Fibroblast of skin of left quadriceps (primary cell): ENCODE data around the gene TAF11L14.
"Not testable (repeated sequence)": the region's sequence is repeated elsewhere in the genome, so short reads cannot be mapped to it uniquely, and the experiment has no call there.

Experiments used
- DNase-seq, 2 experiments: peaks; one replicate each; pipeline ENCODE4 v3.0.0-alpha.2; 2013; ENCODE audit warnings: low read depth in 2 of 2

TAF11L14 gene

GRCh38 chr5:17634160-17634559 lies at the start of gene TAF11L14:
Gene TAF11L14, plus strand, starts transcription at chr5:17634460.
- DNase-seq = no peak

DNA sequence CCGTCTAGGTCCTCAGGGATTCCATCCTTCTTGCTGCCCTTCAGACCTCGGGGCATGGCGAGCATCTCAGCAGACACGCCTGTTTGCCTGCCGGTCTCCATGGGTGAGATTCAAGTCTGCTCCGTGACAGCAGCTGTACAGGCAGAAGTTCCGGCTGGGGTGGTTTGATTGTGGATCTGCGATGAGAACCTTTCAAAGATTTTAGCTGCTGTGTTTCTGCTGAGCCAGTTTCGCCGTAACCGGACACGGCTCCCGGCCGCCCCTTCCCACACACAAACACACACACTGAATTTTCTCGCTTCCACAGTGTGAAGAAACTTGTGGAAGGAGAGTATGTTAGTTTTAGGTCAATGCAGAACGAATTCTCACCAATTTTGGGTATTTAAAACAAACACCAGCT lies 48.6 kb upstream of the TAF11L14 start, which contains the start of gene TAF11L7:
TAF11L7 (minus strand) TSS at position 101 of the 400 bp plus-strand sequence.
- DNase-seq = not testable (repeated sequence)

- not testable (repeated sequence) for DNase-seq
Observed at GRCh38 chr5:17590860-17591259, 43.4 kb upstream of the TAF11L14 start, which contains the start of gene TAF11L8. Gene TAF11L8, minus strand, starts transcription at chr5:17590960.

DNA sequence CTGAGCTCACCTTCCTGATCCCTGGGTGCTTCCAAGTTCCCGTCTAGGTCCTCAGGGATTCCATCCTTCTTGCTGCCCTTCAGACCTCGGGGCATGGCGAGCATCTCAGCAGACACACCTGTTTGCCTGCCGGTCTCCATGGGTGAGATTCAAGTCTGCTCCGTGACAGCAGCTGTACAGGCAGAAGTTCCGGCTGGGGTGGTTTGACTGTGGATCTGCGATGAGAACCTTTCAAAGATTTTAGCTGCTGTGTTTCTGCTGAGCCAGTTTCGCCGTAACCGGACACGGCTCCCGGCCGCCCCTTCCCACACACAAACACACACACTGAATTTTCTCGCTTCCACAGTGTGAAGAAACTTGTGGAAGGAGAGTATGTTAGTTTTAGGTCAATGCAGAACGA lies 40.0 kb upstream of the TAF11L14 start, which contains the start of gene TAF11L9:
TAF11L9 (minus strand) TSS at position 140 of the 400 bp plus-strand sequence.
- DNase-seq = not testable (repeated sequence)

DNA sequence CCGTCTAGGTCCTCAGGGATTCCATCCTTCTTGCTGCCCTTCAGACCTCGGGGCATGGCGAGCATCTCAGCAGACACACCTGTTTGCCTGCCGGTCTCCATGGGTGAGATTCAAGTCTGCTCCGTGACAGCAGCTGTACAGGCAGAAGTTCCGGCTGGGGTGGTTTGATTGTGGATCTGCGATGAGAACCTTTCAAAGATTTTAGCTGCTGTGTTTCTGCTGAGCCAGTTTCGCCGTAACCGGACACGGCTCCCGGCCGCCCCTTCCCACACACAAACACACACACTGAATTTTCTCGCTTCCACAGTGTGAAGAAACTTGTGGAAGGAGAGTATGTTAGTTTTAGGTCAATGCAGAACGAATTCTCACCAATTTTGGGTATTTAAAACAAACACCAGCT lies 36.5 kb upstream of the TAF11L14 start, which contains the start of gene TAF11L10:
TAF11L10 (minus strand) TSS at position 101 of the 400 bp plus-strand sequence.
- not testable (repeated sequence) for DNase-seq

GRCh38 chr5:17603880-17604279 lies 30.4 kb upstream of the TAF11L14 start, which contains the start of gene TAF11L11:
Gene TAF11L11, plus strand, starts transcription at chr5:17604183.
- DNase-seq = not testable (repeated sequence)

- no peak for DNase-seq
Observed at GRCh38 chr5:17604951-17605350, 29.3 kb upstream of the TAF11L14 start.

GRCh38 chr5:17607461-17607860 lies 26.8 kb upstream of the TAF11L14 start:
- DNase-seq = not testable (repeated sequence)

GRCh38 chr5:17610092-17610491 lies 24.2 kb upstream of the TAF11L14 start, which contains the start of gene TAF11L12:
Gene TAF11L12, plus strand, starts transcription at chr5:17610392.
- not testable (repeated sequence) for DNase-seq

DNA sequence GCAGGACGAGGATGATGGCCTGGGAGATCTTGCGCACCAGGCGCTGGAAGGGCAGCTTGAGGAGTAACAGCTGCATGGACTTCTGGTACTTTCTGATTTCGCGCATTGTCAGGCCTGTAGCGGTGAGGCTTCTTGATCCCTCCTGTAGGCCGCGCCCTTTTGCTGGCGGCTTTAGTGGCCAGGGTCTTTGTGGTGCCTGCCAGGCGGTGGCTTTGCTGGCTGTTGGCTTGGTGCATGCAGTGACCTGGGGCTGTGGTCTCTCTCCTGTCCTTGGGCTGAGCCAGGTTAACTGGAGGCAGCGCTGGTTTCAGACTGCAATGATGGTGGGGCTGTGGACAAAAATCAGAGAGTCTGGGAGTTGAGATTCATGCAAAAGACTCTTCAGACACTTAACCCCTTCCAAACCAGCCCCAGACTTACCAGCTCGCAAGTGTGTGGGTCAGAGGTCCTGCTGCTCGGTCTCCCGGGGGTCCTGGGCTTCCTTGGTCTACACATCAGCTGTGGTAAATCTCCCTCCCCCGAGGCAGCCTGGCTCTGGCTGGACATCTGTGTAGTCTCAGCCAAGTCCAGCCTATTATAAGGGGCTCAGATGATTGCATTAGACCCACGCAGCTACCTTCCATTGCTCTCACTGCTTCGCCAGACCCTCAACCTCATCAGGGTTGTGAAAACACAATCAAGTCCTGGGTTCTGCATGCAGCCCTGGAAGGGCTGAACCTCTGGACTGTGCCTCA lies 19.2 kb upstream of the TAF11L14 start:
- DNase-seq = no peak

DNA sequence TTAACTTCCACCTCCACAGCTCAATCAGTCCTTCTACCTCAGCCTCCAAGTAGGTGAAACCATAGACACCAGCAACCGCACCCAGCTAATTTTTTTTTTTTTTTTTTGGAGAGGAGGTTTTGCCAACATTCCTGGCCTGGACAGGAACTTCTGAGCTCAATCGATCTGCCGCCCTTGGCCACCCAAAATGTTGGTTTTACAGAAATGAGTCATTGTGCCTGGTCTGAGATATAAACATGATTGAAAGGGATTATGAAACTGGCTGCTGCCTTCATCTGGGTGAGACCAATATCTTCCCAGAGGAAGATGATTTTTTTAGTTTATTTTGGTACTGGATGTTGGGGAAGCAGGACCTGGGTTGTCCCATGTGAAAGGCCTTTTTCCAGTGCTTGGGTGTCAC lies 14.9 kb upstream of the TAF11L14 start:
- no peak for DNase-seq

GRCh38 chr5:17620627-17621026 lies 13.6 kb upstream of the TAF11L14 start:
- no peak for DNase-seq

DNA sequence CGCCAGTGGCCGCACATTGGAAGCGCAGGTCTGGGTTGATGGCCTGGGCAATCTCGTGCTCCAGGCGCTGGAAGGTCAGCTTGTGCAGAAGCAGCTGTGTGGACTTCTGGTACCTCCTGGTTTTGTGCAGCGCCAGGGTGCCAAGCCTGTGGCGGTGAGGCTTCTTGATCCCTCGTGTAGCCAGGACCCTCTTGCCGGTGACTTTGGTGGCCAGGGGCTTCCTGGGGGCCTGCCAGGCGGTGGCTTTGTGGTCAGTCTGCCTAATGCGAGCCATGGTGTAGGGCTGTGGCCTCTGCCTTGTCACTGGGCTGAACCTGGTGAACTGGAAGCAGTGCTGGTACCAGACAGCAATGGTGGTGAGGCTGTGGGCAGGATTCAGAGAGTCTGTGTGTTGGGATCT lies 8.6 kb upstream of the TAF11L14 start:
- DNase-seq = no peak

DNA sequence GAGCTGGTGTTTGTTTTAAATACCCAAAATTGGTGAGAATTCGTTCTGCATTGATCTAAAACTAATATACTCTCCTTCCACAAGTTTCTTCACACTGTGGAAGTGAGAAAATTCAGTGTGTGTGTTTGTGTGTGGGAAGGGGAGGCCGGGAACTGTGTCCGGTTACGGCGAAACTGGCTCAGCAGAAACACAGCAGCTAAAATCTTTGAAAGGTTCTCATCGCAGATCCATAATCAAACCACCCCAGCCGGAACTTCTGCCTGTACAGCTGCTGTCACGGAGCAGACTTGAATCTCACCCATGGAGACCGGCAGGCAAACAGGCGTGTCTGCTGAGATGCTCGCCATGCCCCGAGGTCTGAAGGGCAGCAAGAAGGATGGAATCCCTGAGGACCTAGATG lies 2.5 kb upstream of the TAF11L14 start, which contains the start of gene TAF11L13:
TAF11L13 (plus strand) TSS at position 301 of the 400 bp plus-strand sequence.
- DNase-seq = not testable (repeated sequence)

DNA sequence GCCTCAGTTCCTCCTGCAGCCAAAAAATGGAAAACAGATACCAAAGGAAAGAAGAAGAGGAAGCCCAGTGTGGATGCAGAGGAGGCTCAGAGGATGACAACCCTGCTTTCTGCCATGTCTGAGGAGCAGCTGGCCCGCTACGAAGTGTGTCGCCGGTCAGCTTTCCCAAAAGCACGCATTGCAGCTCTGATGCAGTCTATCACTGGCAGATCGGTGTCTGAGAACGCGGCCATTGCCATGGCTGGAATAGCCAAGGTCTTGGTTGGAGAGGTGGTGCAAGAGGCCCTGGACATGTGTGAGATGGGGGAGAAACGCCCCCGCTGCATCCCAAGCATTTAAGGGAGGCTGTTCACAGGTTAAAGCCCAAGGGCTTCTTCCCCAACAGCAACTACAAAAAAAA lies 15.0 kb downstream of the TAF11L14 start:
- DNase-seq = not testable (repeated sequence)

DNA sequence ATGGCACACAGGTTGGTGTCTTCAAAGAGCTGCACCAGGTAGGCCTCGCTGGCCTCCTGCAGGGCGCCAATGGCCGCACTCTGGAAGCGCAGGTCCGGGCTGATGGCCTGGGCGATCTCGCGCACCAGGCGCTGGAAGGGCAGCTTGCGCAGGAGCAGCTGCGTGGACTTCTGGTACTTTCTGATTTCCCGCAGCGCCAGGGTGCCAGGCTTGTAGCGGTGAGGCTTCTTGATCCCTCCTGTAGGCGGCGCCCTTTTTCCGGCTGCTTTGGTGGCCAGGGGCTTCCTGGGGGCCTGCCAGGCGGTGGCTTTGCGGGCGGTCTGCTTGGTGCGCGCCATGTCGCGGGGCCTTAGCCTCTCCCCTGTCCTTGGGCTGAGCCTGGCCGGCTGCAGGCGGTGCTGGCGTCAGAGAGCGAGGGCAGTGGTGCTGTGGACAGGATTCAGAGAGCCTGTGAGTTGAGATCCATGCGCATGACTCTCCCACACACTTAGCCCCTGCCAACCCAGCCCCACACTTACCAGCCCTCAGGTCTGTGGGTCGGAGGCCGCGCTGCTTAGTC lies 21.0 kb downstream of the TAF11L14 start:
- not testable (repeated sequence) for DNase-seq

GRCh38 chr5:17655921-17656320 lies 21.7 kb downstream of the TAF11L14 start:
- no peak for DNase-seq

DNA sequence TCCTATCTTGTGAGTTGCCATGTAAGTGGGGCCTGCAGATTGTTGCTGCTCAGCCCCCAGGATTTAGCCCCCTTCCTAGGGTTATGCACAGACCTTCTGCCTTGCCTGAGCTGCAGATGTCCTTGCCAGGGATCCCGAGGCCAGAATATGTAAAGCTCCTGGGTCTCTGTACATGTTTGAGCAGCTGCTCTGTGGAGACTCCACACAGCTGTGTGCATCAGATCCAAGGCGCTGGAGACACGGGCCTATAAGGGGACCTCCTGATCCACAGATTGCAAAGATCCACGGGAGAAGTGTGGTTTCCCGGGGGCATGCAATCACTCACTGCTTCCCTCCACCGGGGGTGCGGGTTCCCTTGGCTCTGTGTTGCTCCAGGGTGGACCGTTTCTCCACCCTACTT lies 28.9 kb downstream of the TAF11L14 start:
- no peak for DNase-seq

DNA sequence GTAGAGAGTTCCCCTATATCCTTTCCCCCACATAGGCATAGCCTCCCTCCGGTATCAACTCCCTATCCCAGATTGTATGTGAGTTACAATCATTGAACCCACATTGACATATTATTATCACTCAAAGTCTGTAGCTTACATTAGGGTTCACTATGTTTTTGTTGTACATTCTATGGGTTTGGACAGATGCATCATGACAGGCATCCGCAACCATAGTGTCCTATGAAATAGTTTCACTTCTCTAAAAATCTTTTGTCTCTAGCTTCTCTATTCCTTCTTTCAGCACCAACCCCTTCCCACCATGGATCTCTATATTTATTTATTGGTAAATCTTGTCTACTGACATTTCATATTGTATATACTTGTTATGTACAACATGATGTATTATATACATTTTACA lies 31.6 kb downstream of the TAF11L14 start:
- no peak for DNase-seq

DNA sequence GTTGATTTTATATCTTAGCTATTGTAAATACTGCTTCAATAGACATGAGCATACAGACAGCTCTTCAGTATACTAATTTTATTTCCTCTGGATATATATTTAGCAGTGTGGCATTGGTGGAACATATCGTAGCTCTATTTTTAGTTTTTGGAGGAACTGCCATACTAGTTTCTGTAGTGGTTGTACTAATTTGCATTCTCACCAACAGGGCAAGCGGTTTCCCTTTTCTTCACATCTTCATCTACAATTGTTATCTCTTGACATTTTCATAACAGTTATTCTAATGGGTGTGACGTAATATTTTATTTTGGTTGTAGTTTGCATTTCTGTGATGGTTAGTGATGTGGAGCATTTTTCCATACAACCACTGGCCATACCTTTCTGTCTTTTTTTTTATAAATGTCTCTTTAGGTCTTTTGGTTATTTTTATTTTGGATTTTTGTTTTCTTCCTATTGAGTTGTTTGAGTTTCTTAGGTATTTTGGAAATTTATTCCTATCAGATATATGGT lies 32.5 kb downstream of the TAF11L14 start:
- no peak for DNase-seq

- DNase-seq = no peak
Observed at GRCh38 chr5:17670353-17670752, 36.1 kb downstream of the TAF11L14 start.

DNA sequence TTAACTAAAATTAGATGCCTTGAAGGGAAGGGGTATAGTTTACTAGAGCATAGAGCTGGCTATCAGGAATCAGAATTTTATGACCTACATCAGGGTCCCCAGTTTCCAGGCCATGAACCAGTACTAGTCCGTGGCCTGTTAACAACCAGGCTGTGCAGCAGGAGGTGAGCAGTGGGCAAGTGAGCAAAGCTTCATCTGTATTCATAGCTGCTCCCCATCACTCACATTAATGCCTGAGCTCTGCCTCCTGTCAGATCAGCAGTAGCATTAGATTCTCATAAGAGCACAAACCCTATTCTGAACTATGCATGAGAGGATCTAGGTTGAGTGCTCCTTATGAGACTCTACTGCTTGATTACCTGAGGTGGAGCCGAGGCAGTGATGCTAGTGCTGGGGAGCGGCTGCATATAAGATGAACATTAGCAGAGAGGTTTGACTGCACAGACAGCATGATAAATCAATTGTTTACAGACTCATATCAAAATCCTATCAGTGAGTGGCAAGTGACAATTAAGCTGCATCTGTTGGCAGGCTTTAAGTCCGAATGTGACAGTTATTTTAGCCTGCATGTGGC lies 44.6 kb downstream of the TAF11L14 start:
- DNase-seq = no peak
